Hematopoietic multipotent progenitor cell (in vitro differentiated cells): ENCODE measurements around the gene LRBA. TPM values are rescaled to one million over a fixed set of nuclear protein-coding genes. Genes with fewer than 3 reads are reported as not detected.
"Not testable (repeated sequence)": the region's sequence is repeated elsewhere in the genome, so short reads cannot be mapped to it uniquely, and the experiment has no call there.

Source experiments
- DNase-seq, 3 donors: peaks; one replicate each; pipeline ENCODE4 v3.0.0-alpha.2; 2011 to 2015; ENCODE audit warnings: low read depth in 2 of 3, low spot score in 2 of 3
- total RNA-seq: library from RNA; depleted of rRNA; stranded (reverse); fragments of >200 nt; gene quantifications from one replicate; pipeline ENCODE4 v1.2.3, GENCODE V29; 2012

LRBA gene
- total RNA-seq, 1 donor, result 219 TPM

- DNase-seq, result not testable (repeated sequence)
Measured at GRCh38 chr4:150386415-150386814, 628.7 kb downstream of the LRBA start.

DNA sequence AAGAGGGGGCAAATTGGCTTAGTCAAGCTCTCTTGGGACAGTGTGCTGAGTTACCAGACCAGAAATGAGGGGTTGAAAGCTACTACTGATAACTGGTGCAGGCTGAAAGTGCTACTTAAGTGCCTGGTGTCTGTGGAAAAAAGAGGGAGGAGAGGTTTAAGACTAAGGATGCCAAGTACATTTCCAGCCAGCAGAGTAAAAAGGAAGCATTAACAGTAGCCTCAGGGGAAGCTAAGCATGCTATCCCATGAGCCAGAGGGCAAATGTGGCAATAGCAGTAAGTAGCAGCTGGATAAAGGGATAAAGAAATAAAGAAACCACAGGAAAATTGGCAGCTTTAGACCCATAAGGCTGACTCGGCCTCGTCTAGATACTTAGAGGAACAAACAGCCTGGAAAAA lies 629.5 kb downstream of the LRBA start:
- DNase-seq, result peak in 1 of 3 donors; percentile 11

- no peak for DNase-seq
Measured at GRCh38 chr4:150384249-150384648, 630.8 kb downstream of the LRBA start.

GRCh38 chr4:150382028-150382427 lies 633.1 kb downstream of the LRBA start:
- DNase-seq, result no peak

DNA sequence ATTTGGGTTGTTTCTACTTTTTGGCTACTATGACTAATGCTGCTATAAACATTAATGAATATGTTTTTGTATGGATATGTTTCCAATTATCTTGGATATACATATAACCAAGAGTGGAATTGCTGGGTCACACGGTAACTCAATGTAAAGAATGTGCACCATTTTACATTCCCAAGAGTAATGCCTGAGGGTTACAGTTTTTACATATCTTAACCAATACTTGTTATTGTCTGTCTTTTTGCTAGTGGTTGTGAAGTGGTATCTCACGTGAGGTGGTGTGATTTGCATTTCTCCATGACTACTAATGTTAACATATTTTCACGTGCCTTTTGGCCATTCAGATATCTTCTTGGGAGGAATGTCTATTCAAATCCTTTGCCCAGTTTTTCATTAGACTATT lies 633.5 kb downstream of the LRBA start:
- DNase-seq, result no peak

GRCh38 chr4:150381036-150381435 lies 634.0 kb downstream of the LRBA start:
- DNase-seq, result no peak

GRCh38 chr4:150379454-150379853 lies 635.6 kb downstream of the LRBA start:
- DNase-seq, result no peak

- DNase-seq, result no peak
Measured at GRCh38 chr4:150375025-150375424, 640.1 kb downstream of the LRBA start.

DNA sequence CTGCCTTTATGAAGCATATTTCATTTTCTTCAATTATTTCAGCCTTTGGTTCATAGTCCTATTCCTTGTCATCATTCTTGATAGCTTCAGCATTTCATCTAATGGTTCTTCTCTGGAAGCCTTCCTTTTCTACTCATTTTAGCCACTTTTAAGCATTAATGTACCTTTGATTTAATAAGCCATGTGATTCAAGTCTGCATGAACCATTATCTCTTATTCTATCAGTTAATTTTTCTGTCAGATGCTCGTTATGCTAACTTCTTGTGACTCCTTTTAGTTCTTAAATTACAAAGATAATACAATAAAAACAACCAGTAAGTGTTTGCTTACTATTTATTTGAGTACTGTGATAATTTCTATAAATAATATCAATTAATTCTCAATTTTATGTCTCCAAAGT lies 643.2 kb downstream of the LRBA start:
- no peak for DNase-seq

GRCh38 chr4:150369434-150370380 lies 645.4 kb downstream of the LRBA start:
- DNase-seq, result no peak

DNA sequence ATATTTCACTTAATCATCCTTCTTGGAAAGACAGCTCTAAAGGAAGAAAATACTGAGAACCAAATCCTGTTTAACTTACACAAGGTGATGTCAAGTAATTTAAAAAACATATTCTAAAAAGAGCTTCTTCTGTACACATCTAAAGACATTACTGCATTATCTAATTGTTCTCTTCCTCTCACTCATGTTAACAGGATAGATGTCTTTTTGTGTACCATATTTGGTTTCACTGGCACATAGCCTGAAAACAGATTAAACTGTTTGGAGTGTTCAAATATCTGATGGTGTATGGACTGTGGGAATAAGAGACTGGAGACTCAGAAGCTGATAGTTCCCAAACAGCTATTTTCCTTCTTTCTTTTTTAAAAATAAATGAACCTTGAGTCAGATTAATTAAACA lies 646.4 kb downstream of the LRBA start:
- DNase-seq, result no peak

DNA sequence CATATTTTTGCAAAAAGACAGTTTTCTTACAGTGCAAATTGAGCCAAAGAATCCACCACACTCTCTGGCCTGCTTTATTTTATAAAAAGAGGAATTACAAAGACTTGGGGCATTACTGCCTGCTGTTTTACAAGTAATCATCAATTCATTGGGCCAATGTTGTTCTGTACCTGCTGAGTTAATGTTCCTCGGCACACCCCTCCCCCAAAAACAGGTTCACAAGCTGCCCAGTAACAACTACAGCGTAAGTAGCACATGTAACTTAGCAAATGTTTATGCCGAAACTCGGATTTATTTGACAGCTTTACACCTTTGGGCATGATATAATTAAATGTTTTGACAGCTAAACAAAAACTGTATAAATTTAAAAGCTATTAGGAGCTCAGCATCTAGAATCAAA lies 647.8 kb downstream of the LRBA start:
- no peak for DNase-seq

DNA sequence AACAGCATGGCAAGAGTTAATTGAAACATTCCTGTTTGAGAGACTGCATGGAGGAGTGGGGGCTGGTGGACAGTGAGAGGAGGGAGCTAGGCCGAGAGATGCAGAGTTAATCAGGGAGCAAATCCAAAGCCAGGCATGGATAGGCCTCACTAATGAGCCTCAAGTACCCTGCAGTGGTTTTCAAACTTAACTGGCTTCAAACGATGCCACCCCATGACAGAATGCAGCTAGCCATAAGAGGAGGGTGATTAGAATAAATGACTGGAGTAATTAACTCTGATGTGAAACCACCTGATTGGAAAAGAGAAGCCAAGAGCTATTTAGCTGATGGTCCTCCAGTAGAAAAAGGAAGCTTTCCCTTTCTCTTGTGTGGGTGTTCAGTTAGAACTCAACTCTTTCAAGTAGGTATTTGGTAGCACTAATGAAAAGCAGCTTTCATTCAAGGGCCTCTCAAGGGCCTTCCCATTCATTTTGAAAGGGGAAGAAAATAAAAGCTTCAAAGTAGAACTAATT lies 648.5 kb downstream of the LRBA start:
- no peak for DNase-seq

DNA sequence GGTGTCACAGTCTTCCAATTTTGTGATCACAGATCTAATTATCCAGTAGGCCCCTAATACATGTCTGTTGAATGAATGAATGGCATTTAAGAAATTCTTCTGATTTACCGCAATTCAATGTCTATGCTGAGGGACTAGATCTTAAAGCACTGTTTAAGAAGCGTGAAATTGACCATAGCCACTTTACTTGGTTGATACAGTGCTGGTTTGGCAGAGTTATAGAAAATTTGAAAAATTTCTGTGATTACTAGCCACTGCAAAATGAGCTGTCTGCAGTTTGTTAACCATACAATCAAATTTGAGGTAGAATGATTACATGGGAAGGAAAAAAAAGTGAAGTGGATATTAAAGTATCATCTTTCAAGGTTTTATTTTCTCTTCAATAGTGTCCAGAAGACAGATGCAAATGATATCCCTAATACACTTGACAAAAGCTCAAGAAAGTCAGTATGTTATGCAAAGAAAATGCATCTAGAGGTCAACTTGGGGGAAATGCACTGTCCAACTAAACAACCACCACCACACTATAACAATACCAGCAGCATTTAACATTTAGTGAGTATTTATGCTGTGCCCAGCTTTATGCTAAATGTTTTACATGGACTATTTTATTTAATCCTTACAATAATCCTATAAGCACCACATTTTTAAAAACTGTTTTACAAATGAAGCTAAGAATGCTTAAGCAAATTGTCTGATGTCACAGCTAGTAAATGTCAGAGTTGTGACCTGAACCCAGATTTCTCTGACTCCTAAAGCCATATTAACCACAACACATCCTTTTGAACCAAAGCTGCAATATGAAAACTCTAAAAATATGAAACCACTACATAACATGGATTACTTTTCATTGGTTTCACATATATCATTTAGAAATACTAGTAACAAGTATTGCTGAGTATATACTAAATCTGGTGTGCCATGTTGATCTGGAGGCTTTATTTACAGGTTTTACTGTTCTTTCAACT lies 651.1 kb downstream of the LRBA start:
- no peak for DNase-seq

- DNase-seq, result no peak
Measured at GRCh38 chr4:150358691-150359090, 656.4 kb downstream of the LRBA start.

DNA sequence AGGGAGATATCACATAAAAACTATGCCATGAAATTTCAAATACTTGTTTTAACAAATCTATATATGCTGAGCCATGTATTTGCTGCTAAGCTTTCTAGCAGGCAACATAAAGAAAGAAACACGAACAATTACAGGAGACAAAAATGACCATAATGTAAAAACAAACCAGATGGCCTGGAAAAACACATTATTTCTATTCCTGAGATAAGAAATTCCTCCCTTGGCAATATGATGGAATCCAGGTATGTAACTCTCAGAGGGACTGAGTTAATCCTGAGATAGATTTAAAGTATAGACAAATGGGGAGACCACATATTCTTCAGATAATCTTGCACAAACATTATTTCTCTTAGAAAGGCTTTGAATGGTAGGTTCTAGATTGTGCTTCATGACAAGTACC lies 657.3 kb downstream of the LRBA start:
- no peak for DNase-seq

DNA sequence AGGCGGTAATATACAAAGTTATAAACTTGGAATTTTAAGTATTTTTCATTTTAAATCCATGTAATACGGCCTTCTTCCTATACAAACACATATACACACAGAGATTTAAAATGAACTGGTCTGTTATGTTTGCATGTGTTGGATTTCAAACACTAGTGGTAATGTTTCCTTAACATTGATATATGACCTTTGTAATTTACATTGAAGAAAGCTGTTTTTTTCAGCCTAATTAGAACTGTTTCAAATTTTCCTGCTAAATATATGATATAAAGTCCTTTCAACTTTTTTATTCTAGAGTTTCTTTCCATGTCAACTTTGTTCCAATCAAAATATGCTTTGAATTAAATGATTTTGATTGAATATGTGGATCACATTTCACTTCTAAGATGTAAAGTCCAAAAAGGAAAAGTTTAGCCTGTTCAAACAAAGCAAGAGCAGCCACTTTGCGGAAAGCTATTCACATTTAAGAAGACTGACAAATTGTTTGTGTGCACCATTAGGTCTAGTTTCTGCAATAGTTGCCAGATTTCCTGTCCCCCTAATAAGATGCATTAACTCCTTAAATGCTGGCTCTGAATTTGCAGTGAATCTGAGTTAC lies 659.1 kb downstream of the LRBA start:
- no peak for DNase-seq

GRCh38 chr4:150355418-150355817 lies 659.7 kb downstream of the LRBA start:
- no peak for DNase-seq

DNA sequence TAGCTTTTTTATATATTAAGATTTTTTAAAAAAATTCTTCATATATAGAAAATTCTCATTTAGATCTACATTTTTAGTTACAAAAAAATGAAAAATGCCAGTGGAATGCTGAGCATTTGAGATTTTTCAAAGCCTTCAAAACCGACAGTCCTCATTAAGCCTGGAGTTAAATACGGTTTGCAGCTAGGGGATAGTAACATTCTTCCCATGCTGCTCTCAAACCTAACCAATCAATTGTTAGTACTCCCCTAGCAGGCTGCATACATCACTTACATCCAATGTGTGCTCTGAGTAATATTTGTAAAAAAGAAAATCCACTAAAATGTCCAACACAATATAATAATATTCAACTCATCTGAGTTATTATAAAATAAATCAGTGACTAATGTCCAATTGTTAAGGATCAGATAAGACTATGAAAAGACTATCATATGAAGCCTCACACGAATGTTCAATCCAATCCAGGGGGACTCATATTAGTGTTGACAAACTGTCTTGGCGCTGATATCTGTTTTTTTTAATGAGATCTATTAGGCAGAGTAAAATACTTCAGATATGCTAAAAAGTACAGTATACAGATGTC lies 660.8 kb downstream of the LRBA start:
- DNase-seq, result no peak

DNA sequence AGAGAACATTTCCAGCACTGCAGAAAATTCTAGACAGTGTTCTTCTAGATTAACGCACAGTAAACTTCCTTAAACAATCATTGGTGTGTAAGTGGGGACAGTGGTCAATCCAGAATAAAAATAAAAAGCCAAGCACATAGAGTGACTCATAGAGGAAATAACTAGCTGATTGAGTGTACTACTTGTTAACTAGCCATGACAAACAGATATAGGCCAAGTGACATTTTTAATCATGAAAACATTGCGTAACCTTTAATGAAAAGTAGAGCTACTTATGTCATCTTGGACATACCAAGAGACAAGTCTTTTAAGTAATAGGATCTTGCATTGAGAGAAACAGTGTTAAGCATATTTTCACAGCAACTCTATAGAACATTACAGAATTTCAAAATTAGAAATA lies 667.0 kb downstream of the LRBA start:
- DNase-seq, result peak in 2 of 3 donors; percentile 31 to 34
